ENCODE results near the gene EPHB6.

- TF ChIP-seq POLR2AphosphoS5 (IDR thresholded peaks at IDR 0.05) = no peak
- no peak for TF ChIP-seq CTCF (IDR thresholded peaks at IDR 0.05)
These were observed 8.0 kb downstream of the EPHB6 start for GRCh38 chr7:142862786-142863400.

All from breast epithelium (tissue), 3 donors.